Hepatocyte (in vitro differentiated cells): ENCODE results near the gene CEP89. TPM values are rescaled to one million over a fixed set of nuclear protein-coding genes. Genes with fewer than 3 reads are reported as not detected.

Experiments used
- DNase-seq: peaks from one replicate; pipeline ENCODE4 v3.0.0-alpha.2; 2016; ENCODE audit warnings: low spot score
- H2AFZ ChIP-seq: fragments of 200-600 bp; sonication (generic); 2 replicates; pipeline ENCODE4 v1.6.0; 2016; ENCODE audit warnings: antibody characterized with exemption, mild to moderate bottlenecking
- H3K27ac ChIP-seq: fragments of 200-600 bp; sonication (generic); 2 replicates; pipeline ENCODE4 v1.5.1; 2016; ENCODE audit warnings: mild to moderate bottlenecking
- H3K27me3 ChIP-seq: fragments of 200-600 bp; sonication (generic); 2 replicates; pipeline ENCODE4 v1.6.1; 2016
- H3K36me3 ChIP-seq: fragments of 200-600 bp; sonication (generic); replicated peaks from 2 replicates; pipeline ENCODE4 v1.5.1; 2016; ENCODE audit warnings: low read depth; ENCODE audit not compliant: insufficient read depth
- H3K4me1 ChIP-seq: fragments of 200-600 bp; sonication (generic); 2 replicates; pipeline ENCODE4 v1.5.1; 2016; ENCODE audit warnings: mild to moderate bottlenecking, moderate library complexity; ENCODE audit not compliant: insufficient read depth
- H3K4me2 ChIP-seq: fragments of 200-600 bp; sonication (generic); 2 replicates; pipeline ENCODE4 v1.6.0; 2016
- H3K4me3 ChIP-seq: fragments of 200-600 bp; sonication (generic); 2 replicates; pipeline ENCODE4 v1.5.1; 2016; ENCODE audit warnings: mild to moderate bottlenecking
- H3K79me2 ChIP-seq: fragments of 200-600 bp; sonication (generic); 2 replicates; pipeline ENCODE4 v1.6.0; 2017; ENCODE audit warnings: mild to moderate bottlenecking
- H3K9me2 ChIP-seq: fragments of 200-600 bp; sonication (generic); replicated peaks from 2 replicates; pipeline ENCODE4 v1.6.0; 2017; ENCODE audit warnings: mild to moderate bottlenecking; ENCODE audit not compliant: insufficient read depth
- H3K9me3 ChIP-seq: fragments of 200-600 bp; sonication (generic); 2 replicates; pipeline ENCODE4 v1.5.1; 2016; ENCODE audit warnings: low read depth, mild to moderate bottlenecking
- H4K20me1 ChIP-seq: fragments of 200-600 bp; sonication (generic); 2 replicates; pipeline ENCODE4 v1.6.0; 2016; ENCODE audit warnings: mild to moderate bottlenecking; ENCODE audit not compliant: insufficient read depth, poor library complexity, severe bottlenecking
- CTCF ChIP-seq: fragments of 200-600 bp; sonication (generic); IDR thresholded peaks from 2 replicates; pipeline ENCODE4 v1.5.1; 2016; ENCODE audit warnings: antibody characterized with exemption, mild to moderate bottlenecking; ENCODE audit not compliant: poor library complexity
- EZH2 ChIP-seq: fragments of 200-600 bp; sonication (generic); IDR thresholded peaks from 2 replicates; pipeline ENCODE4 v1.6.1; 2016; ENCODE audit warnings: antibody characterized with exemption, mild to moderate bottlenecking, borderline replicate concordance
- EZH2phosphoT487 ChIP-seq: fragments of 200-600 bp; sonication (generic); IDR thresholded peaks from one replicate; pipeline ENCODE4 v1.6.1; 2018; ENCODE audit warnings: antibody characterized with exemption, mild to moderate bottlenecking, low read depth, moderate library complexity; ENCODE audit not compliant: unreplicated experiment, severe bottlenecking
- WGBS: methylation state at CpG from one replicate; pipeline ENCODE4 v1.1.6; 2016; ENCODE audit warnings: low lambda C conversion rate; ENCODE audit errors: missing lambda C conversion rate; 5-methylcytosine and 5-hydroxymethylcytosine counted together
- polyA plus RNA-seq: library from polyadenylated mRNA; unstranded; fragments of >200 nt; fragmentation: Nextera tagmentation; extraction: Ambion mirVana; gene quantifications from 2 replicates; pipeline ENCODE4 v1.2.1, GENCODE V29; 2016
- total RNA-seq: library from RNA; depleted of rRNA; stranded (reverse); fragments of >200 nt; gene quantifications from 2 replicates; pipeline ENCODE4 v1.2.3, GENCODE V29; 2014

The CEP89 gene
- total and polyA plus RNA-seq, 2 experiments from 2014 or later: 12.1 to 16.4 TPM

- Histone ChIP-seq H3K9me3 (no peaks in the 10 kb centered on the region), H3K4me1 (no peaks in the 10 kb centered on the region), H3K4me3 (no peak overlapping the region), H3K27ac (no peak overlapping the region), H3K36me3 (no peaks in the 10 kb centered on the region), H3K9me2 (no peaks in the 10 kb centered on the region), H4K20me1 (no peaks in the 10 kb centered on the region), H3K27me3 (no peaks in the 10 kb centered on the region), H3K4me2 (no peak overlapping the region), H3K79me2 (no peaks in the 10 kb centered on the region), H2AFZ (no peak overlapping the region)
- TF ChIP-seq EZH2 (no peak), EZH2phosphoT487 (no peak), CTCF (no peak)
- DNase-seq: no peak
- WGBS: 58% methylated on average over 4 of the region's 4 CpGs
These were observed 54.7 kb downstream of the CEP89 start for GRCh38 chr19:32916969-32917615.

- Histone ChIP-seq H3K36me3 (no peaks in the 10 kb centered on the region), H3K27me3 (no peaks in the 10 kb centered on the region), H3K4me2 (no peak overlapping the region), H3K9me3 (no peaks in the 10 kb centered on the region), H3K9me2 (no peaks in the 10 kb centered on the region), H3K4me3 (no peak overlapping the region), H4K20me1 (no peaks in the 10 kb centered on the region), H3K4me1 (no peaks in the 10 kb centered on the region), H2AFZ (no peak overlapping the region), H3K79me2 (no peaks in the 10 kb centered on the region), H3K27ac (no peak overlapping the region)
- 84% methylated on average over 12 of the region's 12 CpGs for WGBS
- no peak for TF ChIP-seq EZH2phosphoT487
- no peak for TF ChIP-seq EZH2
- no peak for TF ChIP-seq CTCF
- DNase-seq: no peak
These were observed 56.7 kb downstream of the CEP89 start for GRCh38 chr19:32914879-32915660.

- Histone ChIP-seq H3K9me3 (no peaks in the 10 kb centered on the region), H3K9me2 (no peaks in the 10 kb centered on the region), H3K36me3 (no peaks in the 10 kb centered on the region), H3K4me2 (no peak overlapping the region), H2AFZ (no peak overlapping the region), H4K20me1 (no peaks in the 10 kb centered on the region), H3K4me3 (no peak overlapping the region), H3K4me1 (no peaks in the 10 kb centered on the region), H3K27ac (no peak overlapping the region), H3K79me2 (no peaks in the 10 kb centered on the region), H3K27me3 (no peaks in the 10 kb centered on the region)
- 93% methylated on average over 4 of the region's 4 CpGs for WGBS
- TF ChIP-seq EZH2phosphoT487: no peak
- TF ChIP-seq CTCF: no peak
- no peak for TF ChIP-seq EZH2
- no peak for DNase-seq
These were observed 60.3 kb downstream of the CEP89 start for GRCh38 chr19:32911467-32911866.
